GM12878 (cell line): ENCODE measurements around the gene SERHL2.

Experiments
- BHLHE40 ChIP-seq, 2 experiments: fragments of 450-650 bp in 1 of 2; IDR thresholded peaks; 2 replicates each; pipeline ENCODE4 v1.6.1; 2011 to 2017; ENCODE audit warnings: low read depth in 2 of 2, borderline replicate concordance in 1 of 2, improper control_type of control experiment in 1 of 2, low read length in 1 of 2, mild to moderate bottlenecking in 1 of 2
- EP300 ChIP-seq, 2 experiments: fragments of 150-350 bp in 1 of 2; IDR thresholded peaks; 2 replicates each; pipeline ENCODE4 v1.6.1; 2011 to 2012; ENCODE audit warnings: low read depth in 2 of 2, low read length in 2 of 2, borderline replicate concordance in 1 of 2, improper control_type of control experiment in 1 of 2, inconsistent platforms in 1 of 2; ENCODE audit not compliant: control insufficient read depth in 1 of 2
- ETV6 ChIP-seq, 2 experiments: fragments of 450-650 bp in 1 of 2; IDR thresholded peaks in 1 of 2; conservative IDR thresholded peaks in 1 of 2; 2 replicates each; pipeline ENCODE4 v1.6.1; 2014; ENCODE audit warnings: antibody characterized with exemption in 1 of 2, borderline replicate concordance in 1 of 2, low read depth in 1 of 2, mild to moderate bottlenecking in 1 of 2, moderate library complexity in 1 of 2
- GABPA ChIP-seq: IDR thresholded peaks from 2 replicates; pipeline ENCODE4 v1.6.1; 2014; ENCODE audit warnings: antibody characterized with exemption, low read depth, mild to moderate bottlenecking, inconsistent platforms
- LARP7 ChIP-seq: fragments of 450-650 bp; IDR thresholded peaks from 2 replicates; pipeline ENCODE4 v1.6.1; 2017; ENCODE audit warnings: mild to moderate bottlenecking
- NRF1 ChIP-seq: conservative IDR thresholded peaks from 2 replicates; pipeline ENCODE4 v1.6.1; 2011; ENCODE audit warnings: mild to moderate bottlenecking, low read depth, low read length, improper control_type of control experiment
- PML ChIP-seq: IDR thresholded peaks from 2 replicates; pipeline ENCODE4 v1.6.1; 2012; ENCODE audit warnings: low read length, inconsistent platforms
- POLR2AphosphoS5 ChIP-seq: IDR thresholded peaks from 2 replicates; pipeline ENCODE4 v1.6.1; 2011; ENCODE audit warnings: mild to moderate bottlenecking, low read length, inconsistent platforms
- TCF12 ChIP-seq: IDR thresholded peaks from 2 replicates; pipeline ENCODE4 v1.6.1; 2011; ENCODE audit warnings: low read depth, mild to moderate bottlenecking, low read length
- YBX1 ChIP-seq: fragments of 450-650 bp; IDR thresholded peaks from 2 replicates; pipeline ENCODE4 v1.6.1; 2016; ENCODE audit warnings: antibody characterized with exemption
- ZNF274 ChIP-seq: IDR thresholded peaks from one replicate; pipeline ENCODE4 v1.8.0; 2011; ENCODE audit not compliant: insufficient read length, insufficient read depth
- TF ChIP-seq, protein P1 (sequence below), 3 experiments: IDR thresholded peaks in 2 of 3; conservative IDR thresholded peaks in 1 of 3; 2 replicates each; pipeline ENCODE4 v1.5.1; 2011; ENCODE audit warnings: low read depth in 3 of 3, low read length in 3 of 3, mild to moderate bottlenecking in 3 of 3, control low read depth in 2 of 3, moderate library complexity in 2 of 3, inconsistent platforms in 1 of 3, mixed read lengths in 1 of 3; ENCODE audit not compliant: control insufficient read depth in 2 of 3, insufficient read depth in 1 of 3; ENCODE audit errors: extremely low read depth in 1 of 3
- TF ChIP-seq, protein P2 (sequence below): fragments of 450-650 bp; formaldehyde crosslinking; IDR thresholded peaks from 2 replicates; pipeline ENCODE4 v1.4.0; 2020; ENCODE audit warnings: mild to moderate bottlenecking, moderate library complexity

DNA sequence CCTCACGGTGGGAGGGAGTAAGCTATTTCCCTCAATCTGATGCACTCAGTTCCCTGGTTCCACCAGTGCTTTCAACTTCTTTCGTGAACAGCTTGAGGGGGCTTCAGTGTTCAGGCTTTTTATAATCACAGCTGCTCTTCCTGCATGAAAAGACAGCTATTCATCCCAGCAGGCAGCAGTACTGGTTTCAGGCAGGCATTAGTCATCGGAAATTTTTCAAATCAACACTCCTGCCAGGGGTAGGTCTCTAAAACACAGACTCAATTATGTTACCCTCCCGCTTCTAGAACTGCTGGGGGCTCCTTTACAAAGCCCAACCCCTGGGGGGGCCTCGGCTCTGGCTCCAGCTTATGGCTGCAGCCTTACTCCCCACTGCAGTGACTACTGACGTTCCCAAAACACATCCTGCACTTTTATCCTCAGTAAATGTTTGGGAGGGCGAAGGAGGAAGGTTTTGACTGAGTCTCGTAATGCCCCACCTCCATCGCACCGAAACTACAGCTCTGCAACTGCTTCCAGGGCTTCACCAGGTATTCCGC is 55.1 kb downstream of the SERHL2 start:
- TF ChIP-seq NRF1 (no peak), BHLHE40 (IDR thresholded peaks at IDR 0.05; ENCODE audit: borderline replicate concordance in 1 of 2, low read depth in 2 of 2, low read length in 1 of 2) (no peak), PML (no peak), EP300 (IDR thresholded peaks at IDR 0.05; ENCODE audit: borderline replicate concordance in 1 of 2, control insufficient read depth in 1 of 2, low read depth in 2 of 2, low read length in 2 of 2) (no peak), TCF12 (no peak), ETV6 (conservative IDR thresholded peaks at IDR 0.05 in 1 of 2, IDR thresholded peaks at IDR 0.05 in 1 of 2; ENCODE audit: borderline replicate concordance in 1 of 2, low read depth in 1 of 2) (no peak), POLR2AphosphoS5 (no peak), LARP7 (no peak), GABPA (no peak), ZNF274 (no peak), YBX1 (no peak)
- TF ChIP-seq, protein P1, sequence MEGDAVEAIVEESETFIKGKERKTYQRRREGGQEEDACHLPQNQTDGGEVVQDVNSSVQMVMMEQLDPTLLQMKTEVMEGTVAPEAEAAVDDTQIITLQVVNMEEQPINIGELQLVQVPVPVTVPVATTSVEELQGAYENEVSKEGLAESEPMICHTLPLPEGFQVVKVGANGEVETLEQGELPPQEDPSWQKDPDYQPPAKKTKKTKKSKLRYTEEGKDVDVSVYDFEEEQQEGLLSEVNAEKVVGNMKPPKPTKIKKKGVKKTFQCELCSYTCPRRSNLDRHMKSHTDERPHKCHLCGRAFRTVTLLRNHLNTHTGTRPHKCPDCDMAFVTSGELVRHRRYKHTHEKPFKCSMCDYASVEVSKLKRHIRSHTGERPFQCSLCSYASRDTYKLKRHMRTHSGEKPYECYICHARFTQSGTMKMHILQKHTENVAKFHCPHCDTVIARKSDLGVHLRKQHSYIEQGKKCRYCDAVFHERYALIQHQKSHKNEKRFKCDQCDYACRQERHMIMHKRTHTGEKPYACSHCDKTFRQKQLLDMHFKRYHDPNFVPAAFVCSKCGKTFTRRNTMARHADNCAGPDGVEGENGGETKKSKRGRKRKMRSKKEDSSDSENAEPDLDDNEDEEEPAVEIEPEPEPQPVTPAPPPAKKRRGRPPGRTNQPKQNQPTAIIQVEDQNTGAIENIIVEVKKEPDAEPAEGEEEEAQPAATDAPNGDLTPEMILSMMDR (IDR thresholded peaks at IDR 0.05 in 2 of 3, conservative IDR thresholded peaks at IDR 0.05 in 1 of 3; ENCODE audit: control insufficient read depth in 2 of 3, extremely low read depth in 1 of 3, insufficient read depth in 1 of 3, low read depth in 3 of 3, low read length in 3 of 3) = no peak
- TF ChIP-seq, protein P2, sequence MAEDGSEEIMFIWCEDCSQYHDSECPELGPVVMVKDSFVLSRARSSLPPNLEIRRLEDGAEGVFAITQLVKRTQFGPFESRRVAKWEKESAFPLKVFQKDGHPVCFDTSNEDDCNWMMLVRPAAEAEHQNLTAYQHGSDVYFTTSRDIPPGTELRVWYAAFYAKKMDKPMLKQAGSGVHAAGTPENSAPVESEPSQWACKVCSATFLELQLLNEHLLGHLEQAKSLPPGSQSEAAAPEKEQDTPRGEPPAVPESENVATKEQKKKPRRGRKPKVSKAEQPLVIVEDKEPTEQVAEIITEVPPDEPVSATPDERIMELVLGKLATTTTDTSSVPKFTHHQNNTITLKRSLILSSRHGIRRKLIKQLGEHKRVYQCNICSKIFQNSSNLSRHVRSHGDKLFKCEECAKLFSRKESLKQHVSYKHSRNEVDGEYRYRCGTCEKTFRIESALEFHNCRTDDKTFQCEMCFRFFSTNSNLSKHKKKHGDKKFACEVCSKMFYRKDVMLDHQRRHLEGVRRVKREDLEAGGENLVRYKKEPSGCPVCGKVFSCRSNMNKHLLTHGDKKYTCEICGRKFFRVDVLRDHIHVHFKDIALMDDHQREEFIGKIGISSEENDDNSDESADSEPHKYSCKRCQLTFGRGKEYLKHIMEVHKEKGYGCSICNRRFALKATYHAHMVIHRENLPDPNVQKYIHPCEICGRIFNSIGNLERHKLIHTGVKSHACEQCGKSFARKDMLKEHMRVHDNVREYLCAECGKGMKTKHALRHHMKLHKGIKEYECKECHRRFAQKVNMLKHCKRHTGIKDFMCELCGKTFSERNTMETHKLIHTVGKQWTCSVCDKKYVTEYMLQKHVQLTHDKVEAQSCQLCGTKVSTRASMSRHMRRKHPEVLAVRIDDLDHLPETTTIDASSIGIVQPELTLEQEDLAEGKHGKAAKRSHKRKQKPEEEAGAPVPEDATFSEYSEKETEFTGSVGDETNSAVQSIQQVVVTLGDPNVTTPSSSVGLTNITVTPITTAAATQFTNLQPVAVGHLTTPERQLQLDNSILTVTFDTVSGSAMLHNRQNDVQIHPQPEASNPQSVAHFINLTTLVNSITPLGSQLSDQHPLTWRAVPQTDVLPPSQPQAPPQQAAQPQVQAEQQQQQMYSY (CRISPR knock-in tag) = no peak
